Prostate gland (tissue), 2 donors: Measurements from ENCODE around the gene ABTB1. TPM values are rescaled to one million over a fixed set of nuclear protein-coding genes. Genes with fewer than 3 reads are reported as not detected.

Source experiments
- DNase-seq: peaks from one replicate; pipeline ENCODE4 v3.0.0-alpha.2; 2019; ENCODE audit warnings: low spot score
- H3K27ac ChIP-seq, 2 donors: fragments of 200-600 bp; sonication (generic); 2 replicates each; pipeline ENCODE4 v1.5.1; 2017 to 2019
- H3K27me3 ChIP-seq: fragments of 200-600 bp; sonication (generic); replicated peaks from 2 replicates; pipeline ENCODE4 v1.5.1; 2019; ENCODE audit not compliant: insufficient read depth
- H3K36me3 ChIP-seq, 2 donors: fragments of 200-600 bp; sonication (generic); 1 replicate in 1 of 2; 2 replicates in 1 of 2; pipeline versions ENCODE4 v1.5.1 to v1.8.1; 2017 to 2019
- H3K4me1 ChIP-seq: fragments of 200-600 bp; sonication (generic); replicated peaks from 2 replicates; pipeline ENCODE4 v1.5.1; 2019
- H3K4me3 ChIP-seq, 2 donors: fragments of 200-600 bp; sonication (generic); 2 replicates each; pipeline ENCODE4 v1.5.1; 2017 to 2019
- H3K9me3 ChIP-seq: fragments of 200-600 bp; sonication (generic); 2 replicates; pipeline ENCODE4 v1.5.1; 2017
- CTCF ChIP-seq, 4 experiments: fragments of 200-600 bp in 2 of 4; fragments of 450-650 bp in 2 of 4; sonication (generic) in 2 of 4; IDR thresholded peaks; 1 replicate in 3 of 4; 2 replicates in 1 of 4; pipeline ENCODE4 v1.5.1; 2016 to 2019; ENCODE audit warnings: antibody characterized with exemption in 4 of 4, mild to moderate bottlenecking in 2 of 4, moderate library complexity in 2 of 4
- POLR2A ChIP-seq: fragments of 450-650 bp; IDR thresholded peaks from one replicate; pipeline ENCODE4 v1.6.1; 2016; ENCODE audit warnings: antibody characterized with exemption, mild to moderate bottlenecking
- POLR2AphosphoS5 ChIP-seq: sonication (generic); formaldehyde crosslinking; IDR thresholded peaks from one replicate; pipeline ENCODE4 v1.6.1; 2017; ENCODE audit warnings: antibody characterized with exemption
- WGBS: methylation state at CpG from one replicate; pipeline ENCODE4 v1.1.5; 2018; 5-methylcytosine and 5-hydroxymethylcytosine counted together
- intact Hi-C: fragments of 100-400 bp; cut with DNase I; formaldehyde crosslinking; loops from one replicate; pipeline ENCODE4 v1.14.2; 2022
- total RNA-seq, 2 donors: library from RNA; depleted of rRNA; stranded (reverse); fragments of >200 nt; gene quantifications; one replicate each; pipeline ENCODE4 v1.1.0, GENCODE V29; 2016

Gene ABTB1
- total RNA-seq, 2 donors from 2014 or later: 33.4 to 60.2 TPM

DNA sequence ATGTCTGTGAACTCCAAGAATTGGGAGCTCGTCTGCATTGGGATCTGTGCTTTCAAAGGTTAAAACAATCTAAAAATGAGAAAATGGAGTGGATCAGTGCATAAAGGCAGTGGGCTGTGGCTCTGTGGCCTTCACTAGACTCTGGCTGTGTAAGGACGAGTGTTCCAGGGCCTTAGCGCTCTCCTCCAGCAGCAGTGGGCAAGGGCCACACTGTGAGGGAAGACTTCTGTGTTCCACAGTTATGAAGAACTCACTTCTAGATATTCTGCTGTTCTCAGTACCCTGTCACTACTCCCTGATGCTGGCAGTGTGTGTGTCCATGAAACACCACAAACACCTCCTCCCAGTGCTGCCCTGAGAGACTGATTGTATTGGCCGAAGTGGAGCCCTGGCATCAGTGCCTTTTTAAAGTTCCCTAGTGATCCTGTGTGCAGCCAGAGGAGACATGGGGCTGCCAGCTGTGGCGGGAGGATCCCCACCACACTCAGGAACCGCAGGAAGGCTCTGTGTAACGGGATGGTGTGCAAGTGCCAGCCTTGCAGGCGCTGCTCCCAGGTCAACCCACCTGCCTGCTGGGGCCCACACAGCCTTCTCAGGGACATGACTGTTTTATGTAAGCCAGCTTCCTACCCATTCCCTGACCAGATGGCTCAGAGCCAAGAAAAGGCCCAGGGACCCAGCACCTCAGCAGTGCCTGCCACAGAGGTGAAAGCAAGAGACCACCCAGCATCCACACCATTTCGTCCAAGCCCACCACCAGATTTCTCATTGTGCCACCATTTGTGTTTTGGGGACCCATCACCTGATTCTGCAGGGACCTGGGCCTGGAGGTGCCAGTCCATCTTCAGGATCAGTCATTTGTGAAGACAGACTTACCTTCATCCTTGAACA is 40.4 kb downstream of the ABTB1 start:
- intact Hi-C loops: no loop called here
- 76% methylated on average over 9 of the region's 9 CpGs for WGBS
- DNase-seq: no peak

GRCh38 chr3:127714125-127714571 is 41.4 kb downstream of the ABTB1 start:
- no peaks in the 10 kb centered on the region for H3K36me3 ChIP-seq
- no peak overlapping the region for H3K27ac ChIP-seq
- intact Hi-C loops: no loop called here
- H3K4me3 ChIP-seq: no peak overlapping the region
- H3K4me1 ChIP-seq: no peaks in the 10 kb centered on the region
- WGBS: 38% methylated on average over 10 of the region's 10 CpGs
- DNase-seq: no peak
- TF ChIP-seq POLR2AphosphoS5: peak; percentile 29
- TF ChIP-seq POLR2A: no peak
- no peaks in the 10 kb centered on the region for H3K9me3 ChIP-seq
- H3K27me3 ChIP-seq: no peaks in the 10 kb centered on the region

More for the DNA sequence above, 40.4 kb downstream of the ABTB1 start:
- no peak overlapping the region for H3K4me3 ChIP-seq
- no peaks in the 10 kb centered on the region for H3K9me3 ChIP-seq
- H3K36me3 ChIP-seq: no peaks in the 10 kb centered on the region
- H3K4me1 ChIP-seq: no peaks in the 10 kb centered on the region
- H3K27me3 ChIP-seq: no peaks in the 10 kb centered on the region
- TF ChIP-seq POLR2A (no peak), POLR2AphosphoS5 (no peak), CTCF (IDR thresholded peaks at IDR 0.05) (no peak)
- H3K27ac ChIP-seq: peak overlapping the region in 1 of 2 donors; percentile 13

- TF ChIP-seq POLR2A (no peak), POLR2AphosphoS5 (no peak), CTCF (IDR thresholded peaks at IDR 0.05) (no peak)
- Histone ChIP-seq H3K27me3 (no peaks in the 10 kb centered on the region), H3K4me3 (no peak overlapping the region), H3K27ac (no peak overlapping the region), H3K4me1 (no peaks in the 10 kb centered on the region), H3K36me3 (no peaks in the 10 kb centered on the region), H3K9me3 (no peaks in the 10 kb centered on the region)
- 94% methylated on average over 5 of the region's 5 CpGs for WGBS
- intact Hi-C loops: no loop called here
- no peak for DNase-seq
These were observed 42.1 kb downstream of the ABTB1 start for GRCh38 chr3:127714866-127715265.

DNA sequence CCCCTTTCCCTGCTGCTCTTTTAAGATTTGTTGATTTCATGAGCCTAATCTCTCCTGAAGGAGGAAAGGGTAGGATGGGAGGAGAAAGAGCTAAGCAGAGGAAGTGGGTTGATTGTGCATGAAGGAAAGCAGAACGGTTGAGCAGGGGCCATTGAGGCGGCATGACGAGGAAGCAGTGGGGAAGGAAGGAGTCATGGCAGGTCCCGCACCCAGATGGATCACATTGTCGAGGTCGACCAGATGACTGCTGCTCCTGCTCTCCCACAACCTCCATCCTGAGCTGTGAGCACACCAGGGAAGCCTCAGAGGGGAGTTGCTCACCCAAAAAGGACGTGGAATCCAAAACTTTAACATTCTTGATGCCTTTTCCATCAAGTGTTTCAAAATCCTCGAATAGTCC is 42.8 kb downstream of the ABTB1 start:
- intact Hi-C loops: no loop called here
- WGBS: 67% methylated on average over 8 of the region's 8 CpGs
- Histone ChIP-seq H3K4me3 (no peak overlapping the region), H3K9me3 (no peaks in the 10 kb centered on the region), H3K27ac (no peak overlapping the region), H3K4me1 (no peaks in the 10 kb centered on the region), H3K36me3 (no peaks in the 10 kb centered on the region), H3K27me3 (no peaks in the 10 kb centered on the region)
- DNase-seq: no peak
- TF ChIP-seq POLR2A: no peak
- no peak for TF ChIP-seq CTCF (IDR thresholded peaks at IDR 0.05)
- TF ChIP-seq POLR2AphosphoS5: no peak

GRCh38 chr3:127716384-127716783 is 43.6 kb downstream of the ABTB1 start:
- Histone ChIP-seq H3K36me3 (no peaks in the 10 kb centered on the region), H3K4me3 (no peak overlapping the region)
- intact Hi-C loops: no loop called here

More at GRCh38 chr3:127716384-127716783, 43.6 kb downstream of the ABTB1 start:
- H3K9me3 ChIP-seq: no peaks in the 10 kb centered on the region
- H3K4me1 ChIP-seq: no peaks in the 10 kb centered on the region
- no peak overlapping the region for H3K27ac ChIP-seq
- no peaks in the 10 kb centered on the region for H3K27me3 ChIP-seq
- 93% methylated on average over 6 of the region's 6 CpGs for WGBS
- TF ChIP-seq POLR2AphosphoS5: no peak
- TF ChIP-seq CTCF (IDR thresholded peaks at IDR 0.05): no peak
- TF ChIP-seq POLR2A: no peak
- no peak for DNase-seq
